Activated naive CD8-positive, alpha-beta T cell treated with anti-CD3 and anti-CD28 coated beads, Interleukin-2, amount 10 ng/mL, durations not matched to agents 7 days and 5 days (primary cell): ENCODE measurements around the gene IL15. TPM values are rescaled to one million over a fixed set of nuclear protein-coding genes. Genes with fewer than 3 reads are reported as not detected.
"Not testable (repeated sequence)": the region's sequence is repeated elsewhere in the genome, so short reads cannot be mapped to it uniquely, and the experiment has no call there.

ENCODE experiments used
- ATAC-seq: fragments of 150-1000 bp; cut with Tn5 transposase; one replicate; pipeline ENCODE4 v1.10.0; 2021; ENCODE audit warnings: low read depth, moderate library complexity
- POLR2A ChIA-PET: fragments of 350-600 bp; sonication (Branson Sonifier 250); formaldehyde crosslinking; loops from one replicate; lab custom pipeline; 2021; ENCODE audit warnings: antibody characterized with exemption; lab: Charles Lee
- DNase-seq: peaks from one replicate; pipeline ENCODE4 v3.0.0; 2021
- H3K27ac Mint-ChIP-seq: one replicate; pipeline ENCODE4 v1.8.0; 2022; ENCODE audit warnings: mild to moderate bottlenecking, mixed read lengths
- H3K27me3 Mint-ChIP-seq: one replicate; pipeline ENCODE4 v1.8.0; 2022; ENCODE audit warnings: mild to moderate bottlenecking, moderate library complexity, mixed read lengths
- H3K36me3 Mint-ChIP-seq: one replicate; pipeline ENCODE4 v1.8.0; 2021; ENCODE audit warnings: mild to moderate bottlenecking, mixed read lengths
- H3K4me1 Mint-ChIP-seq: one replicate; pipeline ENCODE4 v1.8.0; 2021; ENCODE audit warnings: mixed read lengths
- H3K4me3 Mint-ChIP-seq: one replicate; pipeline ENCODE4 v1.8.0; 2022; ENCODE audit warnings: mild to moderate bottlenecking, moderate library complexity, mixed read lengths
- H3K9me3 Mint-ChIP-seq: one replicate; pipeline ENCODE4 v1.8.0; 2021; ENCODE audit warnings: mixed read lengths
- total RNA-seq, 2 experiments: library from RNA; stranded (reverse); gene quantifications; one replicate each; pipeline ENCODE4 v1.2.3, GENCODE V29; 2021

The IL15 gene, protein sequence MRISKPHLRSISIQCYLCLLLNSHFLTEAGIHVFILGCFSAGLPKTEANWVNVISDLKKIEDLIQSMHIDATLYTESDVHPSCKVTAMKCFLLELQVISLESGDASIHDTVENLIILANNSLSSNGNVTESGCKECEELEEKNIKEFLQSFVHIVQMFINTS
- 1 to 10 TPM; 3.3 to 4.5 TPM for total RNA-seq

DNA sequence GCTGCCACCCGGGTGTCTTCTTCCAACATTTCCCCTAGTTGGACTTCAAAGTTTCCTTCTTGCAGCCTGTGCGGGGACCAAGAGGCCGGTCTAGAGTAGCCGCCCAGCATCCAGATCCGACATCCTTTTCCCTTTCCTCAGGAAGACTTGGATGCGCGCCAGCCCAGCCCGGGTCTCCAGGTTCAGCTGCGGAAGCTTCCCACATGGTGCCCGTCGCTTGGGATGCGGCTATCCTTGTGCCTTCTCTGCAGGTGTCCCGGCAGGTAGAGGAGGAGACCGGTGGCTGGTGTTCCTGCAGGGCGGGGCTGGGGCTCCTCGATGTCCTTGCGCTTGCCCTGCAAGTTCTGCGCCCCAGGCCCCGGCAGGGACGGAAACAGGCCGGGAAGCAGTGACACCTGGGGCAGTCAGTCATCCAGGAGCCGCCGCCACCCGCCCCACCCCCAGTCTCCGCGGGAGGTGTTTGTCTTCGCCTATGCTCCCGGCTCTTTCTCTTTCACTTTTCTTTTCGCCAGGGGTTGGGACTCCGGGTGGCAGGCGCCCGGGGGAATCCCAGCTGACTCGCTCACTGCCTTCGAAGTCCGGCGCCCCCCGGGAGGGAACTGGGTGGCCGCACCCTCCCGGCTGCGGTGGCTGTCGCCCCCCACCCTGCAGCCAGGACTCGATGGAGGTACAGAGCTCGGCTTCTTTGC, at the start of gene IL15:
IL15 (plus strand) TSS at position 502 of the 689 bp plus-strand sequence. CDS start 82,882 bp downstream, outside the sequence.
- ATAC-seq (peak; percentile 88), DNase-seq (peak; percentile 71)
- peak within 1 kb of the TSS; percentile 79 for H3K27ac Mint-ChIP-seq
- H3K4me1 Mint-ChIP-seq: peaks cover 11% of the 10 kb centered on the region
- H3K4me3 Mint-ChIP-seq: peak within 1 kb of the TSS; percentile 94
- POLR2A ChIA-PET: no interaction called here
- peaks cover 18% of the 10 kb centered on the region for H3K27me3 Mint-ChIP-seq
- H3K36me3 Mint-ChIP-seq: no peaks in the 10 kb centered on the region
- H3K9me3 Mint-ChIP-seq: no peaks in the 10 kb centered on the region

DNA sequence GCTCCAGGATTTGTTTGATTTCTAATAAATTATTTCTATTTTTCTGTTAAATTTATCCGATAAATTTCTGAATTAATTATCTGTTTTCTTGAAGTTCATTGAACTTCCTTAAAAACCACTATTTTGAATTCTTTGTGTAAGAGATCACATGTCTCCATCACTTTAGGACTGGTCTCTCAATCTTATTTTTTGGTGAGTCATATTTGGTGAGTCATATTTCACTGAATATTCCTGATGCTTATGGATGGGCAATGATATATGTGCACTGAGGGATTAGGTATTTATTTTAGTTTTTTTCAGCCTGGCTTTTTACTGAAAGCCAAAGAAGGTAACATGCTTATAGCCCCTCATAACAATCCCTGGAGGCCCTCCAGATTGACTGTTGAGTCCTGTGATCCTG, 48.5 kb upstream of the IL15 start:
- ATAC-seq: no peak
- peaks cover 5% of the 10 kb centered on the region for H3K27me3 Mint-ChIP-seq
- H3K4me3 Mint-ChIP-seq: no peak overlapping the region
- H3K4me1 Mint-ChIP-seq: no peaks in the 10 kb centered on the region
- peaks cover 2% of the 10 kb centered on the region for H3K9me3 Mint-ChIP-seq
- POLR2A ChIA-PET: no interaction called here
- no peaks in the 10 kb centered on the region for H3K36me3 Mint-ChIP-seq
- no peak for DNase-seq
- no peak overlapping the region for H3K27ac Mint-ChIP-seq

DNA sequence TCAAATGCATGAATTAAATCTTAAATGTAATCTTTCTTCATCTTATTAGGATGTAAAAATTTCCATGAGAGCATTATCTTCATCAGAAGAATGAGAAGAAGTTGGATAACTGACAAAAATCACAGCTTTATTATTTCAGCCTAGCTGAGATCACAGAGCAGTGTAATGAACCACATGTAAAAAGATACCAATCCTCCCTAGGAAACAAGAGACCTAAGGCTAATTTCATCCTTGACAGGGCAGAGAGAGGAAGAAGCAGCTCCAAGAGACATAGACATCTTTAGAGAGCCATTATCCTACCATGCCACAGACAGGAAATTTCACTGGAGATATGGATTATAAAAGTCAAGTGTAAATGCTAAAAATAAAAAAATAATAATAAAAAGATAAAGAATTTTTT, 40.9 kb upstream of the IL15 start:
- POLR2A ChIA-PET: no interaction called here
- Mint-ChIP-seq H3K4me1 (no peaks in the 10 kb centered on the region), H3K27me3 (peaks cover 6% of the 10 kb centered on the region), H3K36me3 (no peaks in the 10 kb centered on the region), H3K4me3 (no peak overlapping the region), H3K9me3 (peaks cover 5% of the 10 kb centered on the region), H3K27ac (no peak overlapping the region)
- ATAC-seq (no peak), DNase-seq (no peak)

DNA sequence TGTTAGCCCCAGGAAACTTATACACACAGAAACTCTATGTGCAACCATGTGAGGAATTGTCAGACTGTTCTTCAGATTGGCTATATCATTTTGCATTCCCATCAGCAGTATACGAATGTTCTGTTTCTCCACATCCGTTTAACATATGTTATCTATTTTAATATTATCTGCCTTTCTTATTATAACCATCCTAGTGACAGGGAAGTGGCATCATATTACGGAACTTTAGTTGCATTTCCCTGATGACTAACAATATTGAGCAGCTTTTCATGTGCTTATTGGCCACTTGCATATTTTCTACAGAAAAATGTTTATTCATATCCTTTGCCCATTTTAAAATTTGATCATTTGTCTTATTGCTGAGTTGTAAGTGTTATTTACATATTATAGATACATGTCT, 36.5 kb upstream of the IL15 start:
- no peak overlapping the region for H3K27ac Mint-ChIP-seq
- peaks cover 3% of the 10 kb centered on the region for H3K9me3 Mint-ChIP-seq
- POLR2A ChIA-PET: no interaction called here
- no peak overlapping the region for H3K4me3 Mint-ChIP-seq
- DNase-seq: no peak
- H3K4me1 Mint-ChIP-seq: peaks cover 6% of the 10 kb centered on the region
- no peaks in the 10 kb centered on the region for H3K36me3 Mint-ChIP-seq
- ATAC-seq: no peak
- peaks cover 7% of the 10 kb centered on the region for H3K27me3 Mint-ChIP-seq

DNA sequence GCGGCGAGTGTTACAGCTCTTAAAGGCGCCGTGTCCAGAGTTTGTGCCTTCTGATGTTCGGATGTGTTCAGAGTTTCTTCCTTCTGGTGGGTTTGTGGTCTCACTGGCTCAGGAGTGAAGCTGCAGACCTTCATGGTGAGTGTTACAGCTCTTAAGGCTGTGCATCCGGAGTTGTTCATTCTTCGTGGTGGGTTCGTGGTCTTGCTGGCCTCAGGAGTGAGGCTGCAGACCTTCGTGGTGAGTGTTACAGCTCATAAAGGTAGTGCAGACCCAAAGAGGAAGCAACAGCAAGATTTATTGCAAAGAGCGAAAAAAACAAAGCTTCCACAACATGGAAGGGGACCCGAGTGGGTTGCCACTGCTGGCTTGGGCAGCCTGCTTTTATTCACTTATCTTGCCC, 31.7 kb upstream of the IL15 start:
- H3K9me3 Mint-ChIP-seq, H3K4me1 Mint-ChIP-seq, H3K36me3 Mint-ChIP-seq, POLR2A ChIA-PET: not testable (repeated sequence)
- H3K27ac Mint-ChIP-seq: peak overlapping the region; percentile 38
- H3K27me3 Mint-ChIP-seq: peaks cover 12% of the 10 kb centered on the region
- peak; percentile 39 for DNase-seq
- peak; percentile 47 for ATAC-seq
- H3K4me3 Mint-ChIP-seq: peak overlapping the region; percentile 63

DNA sequence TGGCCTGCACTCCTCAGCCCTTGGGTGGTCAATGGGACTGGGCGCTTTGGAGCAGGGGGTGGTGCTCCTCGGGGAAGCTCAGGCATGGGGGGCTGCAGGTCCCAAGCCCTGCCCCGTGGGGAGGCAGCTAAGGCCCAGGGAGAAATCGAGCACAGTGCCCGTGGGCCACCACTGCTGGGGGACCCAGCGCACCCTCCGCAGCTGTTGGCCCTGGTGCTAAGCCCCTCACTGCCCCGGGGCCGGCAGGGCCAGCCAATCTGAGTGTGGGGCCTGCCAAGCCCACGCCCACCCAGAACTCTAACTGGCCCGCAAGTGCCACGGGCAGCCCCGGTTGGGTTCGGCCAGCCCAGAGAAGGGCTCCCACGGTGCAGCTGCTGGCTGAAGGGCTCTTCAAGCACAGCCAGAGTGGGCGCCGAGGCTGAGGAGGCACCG, 30.9 kb upstream of the IL15 start:
- Mint-ChIP-seq H3K4me3 (no peak overlapping the region), H3K27me3 (peaks cover 10% of the 10 kb centered on the region), H3K4me1 (peaks cover 8% of the 10 kb centered on the region), H3K36me3 (no peaks in the 10 kb centered on the region), H3K27ac (no peak overlapping the region), H3K9me3 (peaks cover 3% of the 10 kb centered on the region)
- DNase-seq (no peak), ATAC-seq (no peak)
- POLR2A ChIA-PET: no interaction called here

DNA sequence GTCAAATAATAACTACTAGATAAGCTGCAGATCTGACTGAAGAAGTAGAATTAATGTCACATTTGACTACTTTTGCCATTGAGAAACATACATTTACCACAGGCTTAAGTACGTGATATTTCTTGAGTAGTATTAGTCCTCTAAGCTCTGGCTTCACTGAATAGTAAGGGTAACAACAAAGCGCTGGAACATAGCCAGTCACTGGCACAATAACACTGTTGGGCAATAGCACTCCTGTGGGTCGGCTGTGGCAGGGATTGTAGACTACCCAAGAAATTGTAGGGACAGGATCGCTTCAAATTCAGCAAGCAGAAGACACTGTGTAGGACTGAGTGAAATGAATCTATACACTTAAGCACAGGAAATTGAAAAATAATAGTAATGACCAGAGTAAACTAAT, 27.1 kb upstream of the IL15 start:
- POLR2A ChIA-PET: no interaction called here
- no peak overlapping the region for H3K27ac Mint-ChIP-seq
- H3K4me1 Mint-ChIP-seq: peaks cover 7% of the 10 kb centered on the region
- peaks cover 13% of the 10 kb centered on the region for H3K27me3 Mint-ChIP-seq
- peaks cover 3% of the 10 kb centered on the region for H3K9me3 Mint-ChIP-seq
- DNase-seq: no peak
- no peak for ATAC-seq
- no peak overlapping the region for H3K4me3 Mint-ChIP-seq
- no peaks in the 10 kb centered on the region for H3K36me3 Mint-ChIP-seq

DNA sequence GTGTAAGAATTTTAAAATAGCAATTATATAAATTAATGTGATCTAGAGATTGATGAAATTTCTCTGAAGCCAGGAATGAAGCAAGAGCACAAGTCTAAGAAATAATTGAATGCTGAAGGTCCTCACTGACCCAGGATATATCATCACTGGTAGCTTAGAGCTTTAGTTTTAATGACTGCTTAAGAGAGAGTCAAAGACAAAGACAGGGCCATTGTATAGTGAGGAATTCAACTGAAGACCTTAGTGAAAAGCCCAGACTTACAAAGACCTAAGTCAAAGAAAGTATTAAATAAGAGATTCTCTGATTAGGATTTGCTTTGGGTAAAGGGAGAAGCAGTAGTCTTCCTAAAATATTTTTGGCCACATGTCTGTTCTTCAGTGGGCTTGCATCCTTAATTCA, 26.0 kb upstream of the IL15 start:
- no peak for ATAC-seq
- no peaks in the 10 kb centered on the region for H3K9me3 Mint-ChIP-seq
- no peaks in the 10 kb centered on the region for H3K36me3 Mint-ChIP-seq
- no peaks in the 10 kb centered on the region for H3K4me1 Mint-ChIP-seq
- no peak for DNase-seq
- no peak overlapping the region for H3K4me3 Mint-ChIP-seq
- H3K27ac Mint-ChIP-seq: no peak overlapping the region
- POLR2A ChIA-PET: no interaction called here
- H3K27me3 Mint-ChIP-seq: peaks cover 11% of the 10 kb centered on the region

DNA sequence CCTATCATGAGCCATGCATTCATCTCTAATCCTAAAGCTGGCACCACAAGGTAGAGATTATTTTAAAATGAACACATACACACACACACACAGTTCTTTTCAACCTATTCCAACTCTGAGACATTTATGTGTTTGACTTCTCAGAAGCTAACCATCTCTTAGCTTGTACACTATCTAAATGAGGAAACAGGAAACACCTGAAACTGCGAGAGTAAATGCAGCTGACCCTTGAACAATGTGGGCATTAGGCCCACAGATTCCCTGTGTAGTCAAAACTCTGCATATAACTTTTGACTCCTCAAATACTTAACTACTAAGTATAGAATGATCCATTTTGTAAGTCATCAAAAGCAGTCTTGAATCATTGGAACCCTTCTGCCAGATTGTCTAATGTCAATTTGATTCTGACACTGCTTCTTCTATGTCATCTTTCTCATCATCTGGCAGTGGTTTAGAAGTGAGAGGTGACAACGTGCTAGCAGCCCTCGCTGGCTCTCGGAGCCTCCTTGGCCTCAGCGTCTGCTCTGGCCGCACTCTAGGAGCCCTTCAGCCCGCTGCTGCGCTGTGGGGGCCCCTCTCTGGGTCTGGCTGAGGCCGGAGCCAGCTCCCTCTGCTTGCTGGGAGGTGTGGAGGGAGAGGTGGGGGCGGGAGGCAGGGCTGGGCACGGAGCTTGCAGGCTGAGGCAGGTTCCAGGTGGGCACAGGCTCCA, 21.4 kb upstream of the IL15 start:
- ATAC-seq: no peak
- H3K4me1 Mint-ChIP-seq: no peaks in the 10 kb centered on the region

DNA sequence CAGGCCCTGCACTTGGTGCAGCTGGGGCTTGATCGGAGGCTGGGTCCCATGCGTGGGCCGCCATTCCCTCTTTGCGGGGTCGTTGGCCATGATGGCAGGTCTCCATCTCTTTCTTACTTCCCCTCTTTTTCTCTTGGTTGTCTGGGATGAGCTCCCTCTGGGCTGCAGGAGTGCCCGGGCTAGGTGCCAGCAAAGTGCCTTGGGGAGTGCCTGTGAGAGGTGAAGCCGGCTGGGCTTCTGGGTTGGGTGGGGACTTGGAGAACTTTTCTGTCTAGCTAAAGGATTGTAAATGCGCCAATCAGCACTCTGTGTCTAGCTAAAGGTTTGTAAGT, 20.8 kb upstream of the IL15 start:
- H3K4me1 Mint-ChIP-seq, ATAC-seq, POLR2A ChIA-PET, H3K36me3 Mint-ChIP-seq, H3K4me3 Mint-ChIP-seq, H3K9me3 Mint-ChIP-seq, H3K27ac Mint-ChIP-seq, DNase-seq, H3K27me3 Mint-ChIP-seq: not testable (repeated sequence)

More for the DNA sequence above, 21.4 kb upstream of the IL15 start:
- no peaks in the 10 kb centered on the region for H3K9me3 Mint-ChIP-seq
- H3K36me3 Mint-ChIP-seq: no peaks in the 10 kb centered on the region
- H3K27me3 Mint-ChIP-seq: peaks cover 3% of the 10 kb centered on the region
- H3K27ac Mint-ChIP-seq: no peak overlapping the region
- H3K4me3 Mint-ChIP-seq: no peak overlapping the region
- DNase-seq: no peak
- POLR2A ChIA-PET: no interaction called here

DNA sequence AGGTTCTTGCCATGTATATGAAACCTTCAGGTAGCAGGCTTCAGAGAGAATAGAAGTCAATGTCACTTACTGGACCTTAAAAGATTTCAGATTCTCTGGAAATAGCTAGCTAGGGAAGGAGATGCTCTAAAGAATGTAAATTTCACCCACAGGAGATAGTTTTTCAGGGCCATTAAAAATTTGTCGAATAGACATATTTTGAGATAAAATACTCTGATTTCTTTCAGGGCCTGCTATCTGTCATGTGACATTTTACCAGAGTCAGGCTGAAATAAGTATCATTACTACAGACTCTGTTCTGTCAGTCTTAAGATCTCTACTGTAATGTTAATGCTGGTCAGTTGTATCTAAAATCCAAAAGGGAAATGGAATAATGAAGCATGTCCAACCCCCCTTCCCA, 15.7 kb upstream of the IL15 start:
- Mint-ChIP-seq H3K4me3 (no peak overlapping the region), H3K9me3 (no peaks in the 10 kb centered on the region), H3K36me3 (no peaks in the 10 kb centered on the region), H3K4me1 (no peaks in the 10 kb centered on the region), H3K27ac (no peak overlapping the region), H3K27me3 (peaks cover 9% of the 10 kb centered on the region)
- ATAC-seq (no peak), DNase-seq (no peak)
- POLR2A ChIA-PET: no interaction called here

DNA sequence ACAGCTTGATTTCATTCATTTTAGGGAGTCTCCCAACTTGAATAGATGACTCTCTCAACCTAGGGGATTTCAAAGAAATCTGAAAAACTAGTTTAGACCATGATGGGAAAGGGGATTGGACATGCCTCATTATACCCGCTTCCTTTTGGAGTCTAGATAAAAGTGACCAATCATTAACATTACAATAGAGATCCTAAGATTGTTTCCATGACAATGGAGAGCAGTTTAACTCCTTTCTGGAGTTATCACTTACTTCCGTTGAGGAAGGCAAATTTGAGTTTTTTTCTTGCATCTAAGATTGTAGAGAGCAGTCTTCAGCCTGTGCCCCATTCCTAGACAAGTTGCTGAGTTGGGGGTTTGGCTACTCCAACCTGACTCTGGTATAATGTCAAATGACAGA, 11.4 kb upstream of the IL15 start:
- POLR2A ChIA-PET: no interaction called here
- Mint-ChIP-seq H3K27ac (no peak overlapping the region), H3K9me3 (no peaks in the 10 kb centered on the region), H3K4me3 (no peak overlapping the region), H3K36me3 (no peaks in the 10 kb centered on the region), H3K4me1 (no peaks in the 10 kb centered on the region), H3K27me3 (peaks cover 21% of the 10 kb centered on the region)
- DNase-seq (no peak), ATAC-seq (no peak)

DNA sequence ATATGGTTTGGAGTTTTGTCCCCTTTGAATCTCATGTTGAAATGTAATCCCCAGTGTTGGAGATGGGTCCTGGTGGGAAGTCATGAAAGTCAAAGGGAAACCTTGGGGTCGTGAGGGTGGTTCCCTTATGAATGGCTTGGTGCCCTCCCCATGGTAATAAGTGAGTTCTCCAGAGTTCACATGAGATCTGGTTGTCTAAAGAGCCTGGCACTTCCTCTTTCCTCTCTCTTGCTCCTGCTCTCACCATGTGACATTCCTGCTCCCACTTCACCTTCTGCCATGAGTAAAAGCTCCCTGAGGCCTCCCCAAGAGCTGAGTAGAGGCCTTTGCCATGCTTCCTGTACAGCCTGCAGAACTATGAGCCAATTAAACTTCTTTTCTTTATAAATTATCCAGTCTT, 5.5 kb upstream of the IL15 start:
- H3K27ac Mint-ChIP-seq: no peak overlapping the region
- H3K9me3 Mint-ChIP-seq: no peaks in the 10 kb centered on the region
- POLR2A ChIA-PET: no interaction called here
- H3K4me3 Mint-ChIP-seq: no peak overlapping the region
- DNase-seq (no peak), ATAC-seq (no peak)
- no peaks in the 10 kb centered on the region for H3K36me3 Mint-ChIP-seq
- H3K4me1 Mint-ChIP-seq: peaks cover 2% of the 10 kb centered on the region
- peaks cover 21% of the 10 kb centered on the region for H3K27me3 Mint-ChIP-seq

DNA sequence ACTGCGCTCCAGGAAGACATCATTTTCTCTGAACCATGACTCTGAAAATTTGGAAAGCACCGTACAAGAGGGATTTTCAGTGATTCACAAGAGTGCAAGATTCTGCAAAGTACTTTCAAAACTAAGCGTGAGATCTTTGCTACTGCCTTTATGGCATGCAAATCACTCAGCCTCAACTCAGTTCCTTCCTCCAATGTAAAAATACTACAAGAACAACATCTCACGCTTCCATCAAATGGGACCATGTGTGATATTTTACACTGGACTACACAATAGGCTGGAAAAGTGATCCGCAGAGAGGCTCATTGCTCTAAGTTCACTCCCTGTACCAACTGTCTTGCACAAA, 674 bp upstream of the IL15 start:
- no peak overlapping the region for H3K27ac Mint-ChIP-seq
- H3K4me3 Mint-ChIP-seq: peak overlapping the region; percentile 94
- POLR2A ChIA-PET: no interaction called here
- no peaks in the 10 kb centered on the region for H3K36me3 Mint-ChIP-seq
- no peak for DNase-seq
- ATAC-seq: no peak
- no peaks in the 10 kb centered on the region for H3K9me3 Mint-ChIP-seq
- peaks cover 18% of the 10 kb centered on the region for H3K27me3 Mint-ChIP-seq
- H3K4me1 Mint-ChIP-seq: peaks cover 11% of the 10 kb centered on the region
